GM12878 (cell line): ENCODE data around the gene KRTAP6-3. TPM values are rescaled to one million over a fixed set of nuclear protein-coding genes. Genes with fewer than 3 reads are reported as not detected.

ENCODE experiments used
- ATAC-seq: fragments of 200-7000 bp; cut with Tn5 transposase; 3 replicates; pipeline ENCODE4 v1.9.1; 2020; ENCODE audit warnings: mild to moderate bottlenecking, moderate library complexity
- BruUV-seq: library from RNA; stranded (reverse); fragments of 400-500 nt; replicated peaks from 2 replicates; lab custom pipeline; 2021; lab: Mats Ljungman, UMichigan
- CTCF ChIA-PET: fragments of 300-600 bp; sonication (Branson Sonifier 250); formaldehyde crosslinking; extraction: SDS; loops from one replicate; lab custom pipeline; 2021; ENCODE audit warnings: inconsistent platforms; lab: Yijun Ruan, JAX
- POLR2A ChIA-PET: fragments of 350-600 bp; formaldehyde crosslinking; extraction: SDS; loops from one replicate; lab custom pipeline; 2021; ENCODE audit warnings: inconsistent platforms; lab: Charles Lee
- RAD21 ChIA-PET: fragments of 300-600 bp; sonication (Branson Sonifier 250); formaldehyde crosslinking; loops from one replicate; lab custom pipeline; 2023; ENCODE audit warnings: antibody characterized with exemption; ENCODE audit not compliant: unreplicated experiment; lab: Charles Lee
- SMC1A ChIA-PET: fragments of 300-600 bp; sonication (Branson Sonifier 250); formaldehyde crosslinking; loops from one replicate; lab custom pipeline; 2023; ENCODE audit not compliant: unreplicated experiment, uncharacterized antibody; lab: Charles Lee
- DNase-seq: peaks from one replicate; pipeline ENCODE4 v3.0.0-alpha.2; 2011; ENCODE audit warnings: low read depth, low spot score
- FAIRE-seq: peaks from 3 replicates; lab custom pipeline; 2011; peaks lifted over from hg19 to GRCh38; lab: Jason Lieb, UNC
- H2AFZ ChIP-seq: 2 replicates; pipeline ENCODE4 v1.6.0; 2011; ENCODE audit warnings: low read depth, low read length, control low read depth; ENCODE audit not compliant: control insufficient read depth
- H3K27ac ChIP-seq: 2 replicates; pipeline ENCODE4 v1.5.1; 2011; ENCODE audit warnings: control low read depth; ENCODE audit not compliant: control insufficient read depth, insufficient read depth
- H3K27me3 ChIP-seq, 2 experiments: replicated peaks in 1 of 2; 2 replicates each; pipeline versions ENCODE4 v1.6.0 to v1.6.1; 2011; ENCODE audit warnings: low read length in 1 of 2; ENCODE audit not compliant: control insufficient read depth in 2 of 2, insufficient read depth in 2 of 2
- H3K36me3 ChIP-seq, 2 experiments: 2 replicates each; pipeline ENCODE4 v1.5.1; 2011; ENCODE audit warnings: low read length in 1 of 2; ENCODE audit not compliant: control insufficient read depth in 2 of 2, insufficient read depth in 2 of 2
- H3K4me1 ChIP-seq: 2 replicates; pipeline ENCODE4 v1.6.1; 2011; ENCODE audit warnings: mild to moderate bottlenecking, low read length, moderate library complexity, mixed read lengths; ENCODE audit not compliant: control insufficient read depth, insufficient read depth
- H3K4me2 ChIP-seq: 2 replicates; pipeline ENCODE4 v1.6.0; 2011; ENCODE audit warnings: control low read depth; ENCODE audit not compliant: control insufficient read depth, insufficient read depth
- H3K4me3 ChIP-seq: fragments of 200-600 bp; sonication (generic); 2 replicates; pipeline ENCODE4 v1.5.1; 2016
- H3K79me2 ChIP-seq: 2 replicates; pipeline ENCODE4 v1.6.0; 2011; ENCODE audit warnings: low read length; ENCODE audit not compliant: control insufficient read depth, insufficient read depth
- H3K9ac ChIP-seq: 2 replicates; pipeline ENCODE4 v1.8.0; 2011; ENCODE audit warnings: low read length, control low read depth, mixed read lengths; ENCODE audit not compliant: control insufficient read depth, insufficient read depth
- H3K9me3 ChIP-seq: replicated peaks from 3 replicates; pipeline ENCODE4 v1.5.1; 2011; ENCODE audit warnings: mild to moderate bottlenecking, low read length; ENCODE audit not compliant: control insufficient read depth, insufficient read depth
- H4K20me1 ChIP-seq: 2 replicates; pipeline ENCODE4 v1.6.0; 2011; ENCODE audit not compliant: control insufficient read depth, insufficient read depth
- ETV6 ChIP-seq, 2 experiments: fragments of 450-650 bp in 1 of 2; IDR thresholded peaks in 1 of 2; conservative IDR thresholded peaks in 1 of 2; 2 replicates each; pipeline ENCODE4 v1.6.1; 2014; ENCODE audit warnings: antibody characterized with exemption in 1 of 2, borderline replicate concordance in 1 of 2, low read depth in 1 of 2, mild to moderate bottlenecking in 1 of 2, moderate library complexity in 1 of 2
- HCFC1 ChIP-seq: fragments of 150-350 bp; IDR thresholded peaks from 2 replicates; pipeline ENCODE4 v1.6.1; 2014; ENCODE audit warnings: low read length
- MTA2 ChIP-seq: fragments of 450-650 bp; IDR thresholded peaks from 2 replicates; pipeline ENCODE4 v1.6.1; 2016; ENCODE audit warnings: low read depth, mild to moderate bottlenecking, moderate library complexity
- NBN ChIP-seq: fragments of 450-650 bp; IDR thresholded peaks from 2 replicates; pipeline ENCODE4 v1.6.1; 2016
- NFXL1 ChIP-seq: fragments of 450-650 bp; IDR thresholded peaks from 2 replicates; pipeline ENCODE4 v1.6.1; 2017; ENCODE audit warnings: antibody characterized with exemption, mild to moderate bottlenecking, borderline replicate concordance
- PAX5 ChIP-seq: IDR thresholded peaks from 2 replicates; pipeline ENCODE4 v1.6.1; 2011; ENCODE audit warnings: low read depth, low read length, borderline replicate concordance
- PAX8 ChIP-seq: fragments of 450-650 bp; IDR thresholded peaks from 2 replicates; pipeline ENCODE4 v1.6.1; 2017; ENCODE audit warnings: mild to moderate bottlenecking, moderate library complexity
- RUNX3 ChIP-seq: IDR thresholded peaks from 2 replicates; pipeline ENCODE4 v1.6.1; 2012; ENCODE audit warnings: low read length, inconsistent platforms
- TAF1 ChIP-seq: IDR thresholded peaks from 2 replicates; pipeline ENCODE4 v1.6.1; 2011; ENCODE audit warnings: mild to moderate bottlenecking, low read depth, low read length, borderline replicate concordance
- ZNF384 ChIP-seq: IDR thresholded peaks from 2 replicates; pipeline ENCODE4 v1.6.1; 2012; ENCODE audit warnings: low read depth, mild to moderate bottlenecking, low read length, improper control_type of control experiment, borderline replicate concordance
- WGBS: methylation state at CpG from one replicate; pipeline ENCODE4 v1.1.6; 2016; ENCODE audit warnings: low lambda C conversion rate; ENCODE audit not compliant: insufficient replicate concordance, insufficient coverage; ENCODE audit errors: missing lambda C conversion rate; 5-methylcytosine and 5-hydroxymethylcytosine counted together
- in situ Hi-C: fragments of 300-500 bp; cut with MboI; formaldehyde crosslinking; loops from 9 replicates; pipeline ENCODE4 v1.14.3; 2018; ENCODE audit warnings: mixed read lengths
- intact Hi-C: fragments of 100-400 bp; cut with micrococcal nuclease; formaldehyde crosslinking; loops from one replicate; pipeline ENCODE4 v1.14.2; 2022; ENCODE audit not compliant: unreplicated experiment
- polyA plus RNA-seq, 11 experiments: library from polyadenylated mRNA; depleted of rRNA in 4 of 11; unstranded in 6 of 11; stranded (reverse) in 5 of 11; fragments of >200 nt; fragmentation: Nextera tagmentation in 4 of 11; fragmentation: Illumina TruSeq in 1 of 11; extraction: Ambion mirVana in 4 of 11; extraction: Trizol in 1 of 11; gene quantifications; 1 replicate in 1 of 11; 2 replicates in 10 of 11; pipeline versions ENCODE4 v1.2.1 to v1.2.3, GENCODE V29; 2011 to 2016; ENCODE audit warnings: inconsistent platforms in 2 of 11, missing spikeins in 2 of 11, low read depth in 1 of 11
- total RNA-seq, 4 experiments: library from RNA; depleted of rRNA in 3 of 4; stranded (reverse); fragments of >200 nt in 3 of 4; fragmentation: Illumina TruSeq in 1 of 4; extraction: Trizol in 1 of 4; gene quantifications; 2 replicates each; pipeline versions ENCODE4 v1.2.1 to v1.2.3, GENCODE V29; 2013 to 2021
- TF ChIP-seq, protein P1 (sequence below): IDR thresholded peaks from 2 replicates; pipeline ENCODE4 v1.6.1; 2012; ENCODE audit warnings: low read length, inconsistent platforms
- TF ChIP-seq, protein P2 (sequence below): fragments of 450-650 bp; IDR thresholded peaks from 2 replicates; pipeline ENCODE4 v1.6.1; 2017; ENCODE audit warnings: mild to moderate bottlenecking

Gene KRTAP6-3
- total and polyA plus RNA-seq, 10 of the 15 experiments (the other 5 are each of a cell fraction or from before 2014, with no cell fraction given), result not detected

DNA sequence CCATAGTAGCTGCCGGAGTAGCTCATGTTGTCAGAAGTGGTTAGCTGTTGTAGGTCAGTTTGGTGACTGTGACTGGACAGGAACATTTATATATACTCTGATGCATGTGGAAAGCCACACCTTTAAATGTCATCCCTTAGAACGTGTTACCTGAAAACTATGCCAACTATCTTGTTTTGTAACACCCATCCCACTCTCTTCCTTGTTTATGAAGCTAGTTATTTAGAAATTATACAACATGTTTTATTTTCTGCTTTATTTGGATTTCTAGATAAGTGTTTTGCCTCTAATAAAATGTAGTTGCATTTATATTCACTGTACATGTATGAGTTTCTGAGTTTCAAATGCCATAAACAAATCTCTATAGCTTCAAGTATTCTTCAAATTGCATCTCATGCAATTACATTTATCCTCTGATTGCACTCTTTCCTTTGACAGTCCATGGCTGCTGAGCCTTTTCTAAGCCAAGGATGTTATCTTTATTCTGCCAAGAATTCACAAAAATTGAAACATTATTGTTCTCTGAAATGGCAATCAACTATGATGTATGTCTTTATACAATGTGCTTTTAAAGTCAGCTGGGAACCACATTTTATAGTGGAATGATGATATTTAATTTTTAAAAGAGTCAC is 30.9 kb upstream of the KRTAP6-3 start, which contains the start of gene KRTAP19-7:
Gene KRTAP19-7 (minus strand): TSS at position 51 of the 632 bp plus-strand sequence. CDS start 25 bp downstream, at position 26.
- in situ Hi-C loops, result no loop called here
- H3K27me3 ChIP-seq, result no peaks in the 10 kb centered on the region

More for the DNA sequence above, 30.9 kb upstream of the KRTAP6-3 start, which contains the start of gene KRTAP19-7:
- Histone ChIP-seq H3K9me3 (no peaks in the 10 kb centered on the region; the same call in 2 of the 3 replicates), H3K27ac (no peak within 1 kb of the TSS), H3K4me3 (no peak within 1 kb of the TSS), H3K36me3 (no peaks in the 10 kb centered on the region), H4K20me1 (no peaks in the 10 kb centered on the region), H3K4me2 (no peak within 1 kb of the TSS), H3K4me1 (no peaks in the 10 kb centered on the region), H3K79me2 (no peaks in the 10 kb centered on the region), H2AFZ (no peak within 1 kb of the TSS), H3K9ac (no peak within 1 kb of the TSS)
- ChIA-PET CTCF (no interaction called here), SMC1A (no interaction called here), POLR2A (no interaction called here), RAD21 (interaction anchor here (0.6 kb wide), 1 partner anchor 525 kb away, joined by 3 read pairs; no protein-coding TSS in a partner anchor)
- intact Hi-C loops, result no loop called here
- TF ChIP-seq RUNX3, result no peak
- no peak for TF ChIP-seq ZNF384
- no peak for TF ChIP-seq ETV6 (conservative IDR thresholded peaks at IDR 0.05 in 1 of 2, IDR thresholded peaks at IDR 0.05 in 1 of 2; ENCODE audit: borderline replicate concordance in 1 of 2, low read depth in 1 of 2)
- no peak for TF ChIP-seq TAF1
- no peak for TF ChIP-seq PAX5
- no peak for TF ChIP-seq NFXL1
- TF ChIP-seq HCFC1, result no peak
- TF ChIP-seq, protein P1, sequence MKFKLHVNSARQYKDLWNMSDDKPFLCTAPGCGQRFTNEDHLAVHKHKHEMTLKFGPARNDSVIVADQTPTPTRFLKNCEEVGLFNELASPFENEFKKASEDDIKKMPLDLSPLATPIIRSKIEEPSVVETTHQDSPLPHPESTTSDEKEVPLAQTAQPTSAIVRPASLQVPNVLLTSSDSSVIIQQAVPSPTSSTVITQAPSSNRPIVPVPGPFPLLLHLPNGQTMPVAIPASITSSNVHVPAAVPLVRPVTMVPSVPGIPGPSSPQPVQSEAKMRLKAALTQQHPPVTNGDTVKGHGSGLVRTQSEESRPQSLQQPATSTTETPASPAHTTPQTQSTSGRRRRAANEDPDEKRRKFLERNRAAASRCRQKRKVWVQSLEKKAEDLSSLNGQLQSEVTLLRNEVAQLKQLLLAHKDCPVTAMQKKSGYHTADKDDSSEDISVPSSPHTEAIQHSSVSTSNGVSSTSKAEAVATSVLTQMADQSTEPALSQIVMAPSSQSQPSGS, result no peak
- no peak for TF ChIP-seq MTA2
- TF ChIP-seq NBN, result no peak
- no peak for TF ChIP-seq PAX8
- TF ChIP-seq, protein P2, sequence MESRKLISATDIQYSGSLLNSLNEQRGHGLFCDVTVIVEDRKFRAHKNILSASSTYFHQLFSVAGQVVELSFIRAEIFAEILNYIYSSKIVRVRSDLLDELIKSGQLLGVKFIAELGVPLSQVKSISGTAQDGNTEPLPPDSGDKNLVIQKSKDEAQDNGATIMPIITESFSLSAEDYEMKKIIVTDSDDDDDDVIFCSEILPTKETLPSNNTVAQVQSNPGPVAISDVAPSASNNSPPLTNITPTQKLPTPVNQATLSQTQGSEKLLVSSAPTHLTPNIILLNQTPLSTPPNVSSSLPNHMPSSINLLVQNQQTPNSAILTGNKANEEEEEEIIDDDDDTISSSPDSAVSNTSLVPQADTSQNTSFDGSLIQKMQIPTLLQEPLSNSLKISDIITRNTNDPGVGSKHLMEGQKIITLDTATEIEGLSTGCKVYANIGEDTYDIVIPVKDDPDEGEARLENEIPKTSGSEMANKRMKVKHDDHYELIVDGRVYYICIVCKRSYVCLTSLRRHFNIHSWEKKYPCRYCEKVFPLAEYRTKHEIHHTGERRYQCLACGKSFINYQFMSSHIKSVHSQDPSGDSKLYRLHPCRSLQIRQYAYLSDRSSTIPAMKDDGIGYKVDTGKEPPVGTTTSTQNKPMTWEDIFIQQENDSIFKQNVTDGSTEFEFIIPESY, result no peak
- ATAC-seq (no peak), DNase-seq (no peak), FAIRE-seq (no peak)
- WGBS, result 3% methylated on average over 2 of the region's 2 CpGs
- BruUV-seq, result no TSS peak
